Glutamatergic neuron (in vitro differentiated cells): ENCODE data around the gene MYOCOS. TPM values are rescaled to one million over a fixed set of nuclear protein-coding genes. Genes with fewer than 3 reads are reported as not detected.
"Not testable (repeated sequence)": the region's sequence is repeated elsewhere in the genome, so short reads cannot be mapped to it uniquely, and the experiment has no call there.

ENCODE experiments used
- DNase-seq: peaks from one replicate; pipeline ENCODE4 v3.0.0; 2022
- H3K27ac Mint-ChIP-seq: one replicate; pipeline ENCODE4 v1.8.0; 2020; ENCODE audit warnings: mild to moderate bottlenecking, mixed read lengths, inconsistent platforms; ENCODE audit not compliant: unreplicated experiment
- H3K27me3 Mint-ChIP-seq: one replicate; pipeline ENCODE4 v1.8.0; 2020; ENCODE audit warnings: mild to moderate bottlenecking, moderate library complexity, mixed read lengths, inconsistent platforms; ENCODE audit not compliant: unreplicated experiment
- H3K36me3 Mint-ChIP-seq: one replicate; pipeline ENCODE4 v1.8.0; 2020; ENCODE audit warnings: mild to moderate bottlenecking, mixed read lengths, inconsistent platforms; ENCODE audit not compliant: unreplicated experiment
- H3K4me1 Mint-ChIP-seq: one replicate; pipeline ENCODE4 v1.8.0; 2020; ENCODE audit warnings: mild to moderate bottlenecking, low read depth, mixed read lengths, inconsistent platforms; ENCODE audit not compliant: unreplicated experiment
- H3K4me3 Mint-ChIP-seq: one replicate; pipeline ENCODE4 v1.8.0; 2020; ENCODE audit warnings: mild to moderate bottlenecking, mixed read lengths, inconsistent platforms; ENCODE audit not compliant: unreplicated experiment
- H3K9me3 Mint-ChIP-seq: one replicate; pipeline ENCODE4 v1.8.0; 2020; ENCODE audit warnings: mild to moderate bottlenecking, moderate library complexity, mixed read lengths, inconsistent platforms; ENCODE audit not compliant: unreplicated experiment
- CTCF ChIP-seq: fragments of 200-600 bp; sonication (generic); IDR thresholded peaks from one replicate; pipeline ENCODE4 v1.5.0; 2021; ENCODE audit not compliant: partially characterized antibody, unreplicated experiment
- total RNA-seq: library from RNA; stranded (reverse); fragmentation: NEBNext Ultra II Directional; extraction: Animal tissue kit (Norgen Biotek cat#: 25700); gene quantifications from one replicate; pipeline ENCODE4 v1.2.1, GENCODE V29; 2021; ENCODE audit not compliant: unreplicated experiment

MYOCOS gene
- total RNA-seq, 1 donor from 2014 or later = not detected

GRCh38 chr1:171652234-171652822, 30.3 kb downstream of the MYOCOS start, which contains the start of gene MYOC:
MYOC (minus strand) TSS chr1:171652688; CDS start chr1:171652611, 77 bp downstream.
- peaks cover 2% of the 10 kb centered on the region for H3K9me3 Mint-ChIP-seq
- no peak within 1 kb of the TSS for H3K27ac Mint-ChIP-seq

DNA sequence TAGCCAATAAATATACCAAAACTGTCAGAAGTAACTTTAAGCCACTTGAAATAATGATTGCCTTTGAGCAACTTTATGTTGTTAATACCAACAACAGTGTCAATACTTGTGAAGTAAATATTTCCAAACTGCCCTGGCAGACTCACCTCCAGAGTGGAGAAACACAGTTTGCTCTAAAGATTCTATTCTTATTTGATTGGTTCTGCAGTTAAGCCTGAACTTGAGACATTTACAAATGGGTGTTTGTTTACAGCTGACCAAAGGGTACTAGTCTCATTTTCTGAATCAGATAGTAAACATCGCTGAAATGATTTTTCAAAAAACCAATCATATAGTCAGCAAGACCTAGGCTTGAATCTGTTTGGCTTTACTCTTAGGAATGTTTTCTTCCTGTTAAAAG, 31.8 kb downstream of the MYOCOS start:
- Mint-ChIP-seq H3K4me1 (peaks cover 11% of the 10 kb centered on the region), H3K27me3 (peaks cover 3% of the 10 kb centered on the region), H3K4me3 (no peak overlapping the region), H3K36me3 (no peaks in the 10 kb centered on the region), H3K27ac (no peak overlapping the region), H3K9me3 (peaks cover 2% of the 10 kb centered on the region)
- no peak for TF ChIP-seq CTCF
- DNase-seq = no peak

More at GRCh38 chr1:171652234-171652822, 30.3 kb downstream of the MYOCOS start, which contains the start of gene MYOC:
- DNase-seq = no peak
- no peak within 1 kb of the TSS for H3K4me3 Mint-ChIP-seq
- TF ChIP-seq CTCF = no peak
- no peaks in the 10 kb centered on the region for H3K36me3 Mint-ChIP-seq
- peaks cover 5% of the 10 kb centered on the region for H3K27me3 Mint-ChIP-seq
- peaks cover 6% of the 10 kb centered on the region for H3K4me1 Mint-ChIP-seq

DNA sequence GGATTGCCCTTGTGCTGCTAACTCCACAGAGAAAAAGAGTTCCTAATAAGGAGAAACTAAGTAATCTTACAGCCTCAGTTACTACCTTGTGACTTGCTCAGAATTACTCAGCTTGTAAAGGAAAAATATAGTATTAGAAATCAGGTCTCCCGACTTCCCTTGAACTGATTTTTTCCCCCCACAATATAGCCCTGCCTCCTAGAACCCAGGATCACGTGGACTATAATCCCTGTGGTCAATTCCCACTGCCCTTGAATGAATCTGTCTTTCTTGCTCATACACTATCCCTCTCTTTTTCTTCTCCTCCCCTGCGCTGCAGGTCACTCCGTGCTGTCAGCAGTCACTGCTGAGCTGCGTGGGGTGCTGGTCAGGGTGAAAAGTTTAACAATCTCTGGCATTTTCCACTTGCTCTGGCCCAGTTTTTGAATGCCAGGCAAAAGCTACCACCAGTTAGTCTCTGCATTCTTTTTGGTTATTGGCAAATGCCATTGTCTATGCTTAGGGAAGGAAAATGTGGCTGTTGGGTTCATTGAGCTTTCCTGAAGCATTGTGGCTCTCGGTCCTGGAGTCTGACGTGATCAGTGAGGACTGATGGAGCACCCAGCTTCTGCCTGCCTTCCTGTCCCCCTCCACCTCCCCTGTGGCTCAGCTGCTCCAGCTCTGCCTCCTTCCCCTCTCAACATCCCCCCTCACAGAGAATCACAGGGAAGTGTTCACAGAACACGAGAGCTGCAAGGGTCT, 32.3 kb downstream of the MYOCOS start:
- Mint-ChIP-seq H3K27ac (no peak overlapping the region), H3K4me3 (no peak overlapping the region), H3K9me3 (peaks cover 2% of the 10 kb centered on the region), H3K27me3 (peaks cover 3% of the 10 kb centered on the region), H3K4me1 (peaks cover 11% of the 10 kb centered on the region), H3K36me3 (no peaks in the 10 kb centered on the region)
- TF ChIP-seq CTCF = no peak
- no peak for DNase-seq

- H3K36me3 Mint-ChIP-seq = no peaks in the 10 kb centered on the region
- peak; percentile 62 for TF ChIP-seq CTCF
- H3K27ac Mint-ChIP-seq = no peak overlapping the region
- H3K27me3 Mint-ChIP-seq = peaks cover 3% of the 10 kb centered on the region
- peak; percentile 80 for DNase-seq
- peaks cover 11% of the 10 kb centered on the region for H3K4me1 Mint-ChIP-seq
- no peak overlapping the region for H3K4me3 Mint-ChIP-seq
- peaks cover 2% of the 10 kb centered on the region for H3K9me3 Mint-ChIP-seq
Observed at GRCh38 chr1:171654942-171655745, 33.1 kb downstream of the MYOCOS start.

GRCh38 chr1:171655746-171656116, 33.7 kb downstream of the MYOCOS start:
- Mint-ChIP-seq H3K27me3 (peaks cover 3% of the 10 kb centered on the region), H3K4me3 (no peak overlapping the region), H3K27ac (no peak overlapping the region), H3K9me3 (peaks cover 2% of the 10 kb centered on the region), H3K36me3 (no peaks in the 10 kb centered on the region), H3K4me1 (peaks cover 11% of the 10 kb centered on the region)
- no peak for TF ChIP-seq CTCF
- no peak for DNase-seq

- H3K27ac Mint-ChIP-seq, H3K4me3 Mint-ChIP-seq, H3K9me3 Mint-ChIP-seq, H3K27me3 Mint-ChIP-seq, H3K36me3 Mint-ChIP-seq, DNase-seq: not testable (repeated sequence)
- H3K4me1 Mint-ChIP-seq = peaks cover 11% of the 10 kb centered on the region
Observed at GRCh38 chr1:171656206-171656605, 34.2 kb downstream of the MYOCOS start.
